HCT116 (cell line): ENCODE measurements around the gene GRK6.

Experiments
- TF ChIP-seq, protein P1 (sequence below), 3 experiments: fragments of 200-600 bp in 1 of 3; sonication (generic) in 1 of 3; IDR thresholded peaks in 2 of 3; conservative IDR thresholded peaks in 1 of 3; 2 replicates each; pipeline ENCODE4 v1.5.1; 2012 to 2017; ENCODE audit warnings: low read depth in 2 of 3, low read length in 2 of 3, antibody characterized with exemption in 1 of 3, borderline replicate concordance in 1 of 3, control low read depth in 1 of 3, mild to moderate bottlenecking in 1 of 3, mixed read lengths in 1 of 3, mixed run types in 1 of 3, moderate library complexity in 1 of 3; ENCODE audit not compliant: insufficient read depth in 1 of 3
- TF ChIP-seq, protein P2 (sequence below): IDR thresholded peaks from 2 replicates; pipeline ENCODE4 v1.6.1; 2011; ENCODE audit warnings: mild to moderate bottlenecking, low read length, moderate library complexity; ENCODE audit not compliant: insufficient replicate concordance; ENCODE audit errors: extremely low read depth
- TF ChIP-seq, protein P3 (sequence below): IDR thresholded peaks from 2 replicates; pipeline ENCODE4 v1.6.1; 2012

DNA sequence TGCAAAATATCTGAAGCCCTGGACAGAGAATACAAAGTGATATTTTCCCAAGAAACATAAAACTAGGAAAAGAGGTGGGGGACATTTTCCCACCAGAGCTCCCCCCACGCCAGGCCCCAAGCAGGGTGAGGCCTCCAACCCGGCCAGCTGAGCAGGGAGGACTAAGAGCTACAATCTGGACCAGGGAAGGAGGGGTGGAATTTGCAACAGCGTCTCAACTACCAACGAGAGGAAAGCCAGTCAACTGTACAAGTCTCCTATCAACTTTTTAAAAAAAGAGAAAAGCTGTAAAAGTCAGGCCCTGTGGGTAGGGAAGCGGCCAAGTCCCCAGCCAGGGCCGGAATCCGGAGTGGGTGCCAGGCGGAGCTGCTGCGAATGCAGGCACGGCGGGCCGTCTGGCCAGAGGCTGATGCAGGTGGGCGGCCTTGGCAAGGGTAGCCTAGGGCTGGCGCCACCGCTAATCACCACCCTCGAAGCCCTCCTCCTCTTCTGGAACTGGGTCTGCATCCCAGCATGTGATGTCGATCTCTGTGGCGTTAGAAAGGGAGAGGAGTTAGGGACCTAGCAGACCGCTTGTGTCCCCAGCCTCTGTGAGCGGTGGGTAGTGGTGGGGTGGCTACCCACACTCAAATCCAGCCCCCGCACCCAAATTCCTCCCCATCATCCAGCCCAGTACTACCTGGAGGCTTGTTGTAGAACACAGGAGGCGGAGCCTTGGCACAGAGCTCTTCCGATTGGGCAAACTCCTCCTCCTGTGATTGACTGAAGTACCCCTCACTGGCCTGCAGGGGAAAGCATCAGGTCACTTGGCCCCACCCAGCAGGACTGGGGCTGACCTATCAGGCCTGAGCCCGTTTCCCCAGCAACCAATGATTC, 30.7 kb downstream of the GRK6 start:
- TF ChIP-seq, protein P1, sequence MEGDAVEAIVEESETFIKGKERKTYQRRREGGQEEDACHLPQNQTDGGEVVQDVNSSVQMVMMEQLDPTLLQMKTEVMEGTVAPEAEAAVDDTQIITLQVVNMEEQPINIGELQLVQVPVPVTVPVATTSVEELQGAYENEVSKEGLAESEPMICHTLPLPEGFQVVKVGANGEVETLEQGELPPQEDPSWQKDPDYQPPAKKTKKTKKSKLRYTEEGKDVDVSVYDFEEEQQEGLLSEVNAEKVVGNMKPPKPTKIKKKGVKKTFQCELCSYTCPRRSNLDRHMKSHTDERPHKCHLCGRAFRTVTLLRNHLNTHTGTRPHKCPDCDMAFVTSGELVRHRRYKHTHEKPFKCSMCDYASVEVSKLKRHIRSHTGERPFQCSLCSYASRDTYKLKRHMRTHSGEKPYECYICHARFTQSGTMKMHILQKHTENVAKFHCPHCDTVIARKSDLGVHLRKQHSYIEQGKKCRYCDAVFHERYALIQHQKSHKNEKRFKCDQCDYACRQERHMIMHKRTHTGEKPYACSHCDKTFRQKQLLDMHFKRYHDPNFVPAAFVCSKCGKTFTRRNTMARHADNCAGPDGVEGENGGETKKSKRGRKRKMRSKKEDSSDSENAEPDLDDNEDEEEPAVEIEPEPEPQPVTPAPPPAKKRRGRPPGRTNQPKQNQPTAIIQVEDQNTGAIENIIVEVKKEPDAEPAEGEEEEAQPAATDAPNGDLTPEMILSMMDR (IDR thresholded peaks at IDR 0.05 in 2 of 3, conservative IDR thresholded peaks at IDR 0.05 in 1 of 3; ENCODE audit: borderline replicate concordance in 1 of 3, insufficient read depth in 1 of 3, low read depth in 2 of 3, low read length in 2 of 3): peak in 2 of 3 experiments; percentile 37 to 74; a peak in 4 of 6 replicates
- TF ChIP-seq, protein P2, sequence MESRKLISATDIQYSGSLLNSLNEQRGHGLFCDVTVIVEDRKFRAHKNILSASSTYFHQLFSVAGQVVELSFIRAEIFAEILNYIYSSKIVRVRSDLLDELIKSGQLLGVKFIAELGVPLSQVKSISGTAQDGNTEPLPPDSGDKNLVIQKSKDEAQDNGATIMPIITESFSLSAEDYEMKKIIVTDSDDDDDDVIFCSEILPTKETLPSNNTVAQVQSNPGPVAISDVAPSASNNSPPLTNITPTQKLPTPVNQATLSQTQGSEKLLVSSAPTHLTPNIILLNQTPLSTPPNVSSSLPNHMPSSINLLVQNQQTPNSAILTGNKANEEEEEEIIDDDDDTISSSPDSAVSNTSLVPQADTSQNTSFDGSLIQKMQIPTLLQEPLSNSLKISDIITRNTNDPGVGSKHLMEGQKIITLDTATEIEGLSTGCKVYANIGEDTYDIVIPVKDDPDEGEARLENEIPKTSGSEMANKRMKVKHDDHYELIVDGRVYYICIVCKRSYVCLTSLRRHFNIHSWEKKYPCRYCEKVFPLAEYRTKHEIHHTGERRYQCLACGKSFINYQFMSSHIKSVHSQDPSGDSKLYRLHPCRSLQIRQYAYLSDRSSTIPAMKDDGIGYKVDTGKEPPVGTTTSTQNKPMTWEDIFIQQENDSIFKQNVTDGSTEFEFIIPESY: no peak
- TF ChIP-seq, protein P3, sequence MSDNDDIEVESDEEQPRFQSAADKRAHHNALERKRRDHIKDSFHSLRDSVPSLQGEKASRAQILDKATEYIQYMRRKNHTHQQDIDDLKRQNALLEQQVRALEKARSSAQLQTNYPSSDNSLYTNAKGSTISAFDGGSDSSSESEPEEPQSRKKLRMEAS: no peak
